Lower leg skin (tissue), 4 donors: ENCODE data around the gene POLA1. TPM values are rescaled to one million over a fixed set of nuclear protein-coding genes. Genes with fewer than 3 reads are reported as not detected.
"Not testable (repeated sequence)": the region's sequence is repeated elsewhere in the genome, so short reads cannot be mapped to it uniquely, and the experiment has no call there.

Source experiments
- DNase-seq, 2 donors: peaks; one replicate each; pipeline ENCODE4 v3.0.0-alpha.2; 2019; ENCODE audit warnings: low spot score in 2 of 2
- H3K4me3 ChIP-seq: fragments of 200-600 bp; sonication (generic); 2 replicates; pipeline ENCODE4 v1.5.1; 2017; ENCODE audit warnings: mild to moderate bottlenecking, low read depth; ENCODE audit not compliant: poor library complexity, severe bottlenecking
- POLR2A ChIP-seq, 2 donors: fragments of 450-650 bp; IDR thresholded peaks; one replicate each; pipeline ENCODE4 v1.6.1; 2016 to 2017; ENCODE audit warnings: antibody characterized with exemption in 2 of 2, mild to moderate bottlenecking in 1 of 2, moderate library complexity in 1 of 2
- WGBS, 2 donors: methylation state at CpG; one replicate each; pipeline ENCODE4 v1.1.5; 2018; 5-methylcytosine and 5-hydroxymethylcytosine counted together
- intact Hi-C: fragments of 100-400 bp; cut with DNase I; formaldehyde crosslinking; loops from one replicate; pipeline ENCODE4 v1.15.0; 2023; ENCODE audit warnings: low total_unique reads
- total RNA-seq, 4 donors: library from RNA; depleted of rRNA; stranded (reverse); fragments of >200 nt; gene quantifications; one replicate each; pipeline ENCODE4 v1.1.0, GENCODE V29; 2016
- TF ChIP-seq, protein P1 (sequence below), 3 donors: fragments of 450-650 bp; IDR thresholded peaks; one replicate each; pipeline ENCODE4 v1.5.1; 2016; ENCODE audit warnings: antibody characterized with exemption in 3 of 3, mild to moderate bottlenecking in 3 of 3, moderate library complexity in 2 of 3

Gene POLA1
- total RNA-seq, 4 donors from 2014 or later: 7.1 to 12.5 (median 8.1) TPM

DNA sequence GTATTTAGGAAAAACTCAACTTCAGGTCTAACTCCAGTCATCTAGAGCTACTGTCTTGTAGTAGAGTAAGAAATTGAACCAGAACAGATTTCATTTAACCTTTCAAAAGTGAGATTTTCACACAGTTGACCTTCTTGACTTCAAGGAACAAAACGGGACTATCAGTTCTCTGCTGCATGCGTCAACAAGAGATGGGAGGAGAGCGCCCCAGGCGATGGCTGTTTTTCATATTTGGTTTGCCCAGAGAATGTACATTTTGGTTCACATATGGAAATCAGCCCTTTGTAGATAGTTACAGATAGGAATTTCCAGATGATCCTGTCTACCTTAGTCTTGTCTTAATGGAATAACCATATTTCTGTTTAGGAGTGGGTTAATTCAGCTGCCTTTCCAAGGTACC, 158.1 kb downstream of the POLA1 start:
- intact Hi-C loops: no loop called here
- TF ChIP-seq POLR2A (IDR thresholded peaks at IDR 0.05): no peak
- TF ChIP-seq, protein P1, sequence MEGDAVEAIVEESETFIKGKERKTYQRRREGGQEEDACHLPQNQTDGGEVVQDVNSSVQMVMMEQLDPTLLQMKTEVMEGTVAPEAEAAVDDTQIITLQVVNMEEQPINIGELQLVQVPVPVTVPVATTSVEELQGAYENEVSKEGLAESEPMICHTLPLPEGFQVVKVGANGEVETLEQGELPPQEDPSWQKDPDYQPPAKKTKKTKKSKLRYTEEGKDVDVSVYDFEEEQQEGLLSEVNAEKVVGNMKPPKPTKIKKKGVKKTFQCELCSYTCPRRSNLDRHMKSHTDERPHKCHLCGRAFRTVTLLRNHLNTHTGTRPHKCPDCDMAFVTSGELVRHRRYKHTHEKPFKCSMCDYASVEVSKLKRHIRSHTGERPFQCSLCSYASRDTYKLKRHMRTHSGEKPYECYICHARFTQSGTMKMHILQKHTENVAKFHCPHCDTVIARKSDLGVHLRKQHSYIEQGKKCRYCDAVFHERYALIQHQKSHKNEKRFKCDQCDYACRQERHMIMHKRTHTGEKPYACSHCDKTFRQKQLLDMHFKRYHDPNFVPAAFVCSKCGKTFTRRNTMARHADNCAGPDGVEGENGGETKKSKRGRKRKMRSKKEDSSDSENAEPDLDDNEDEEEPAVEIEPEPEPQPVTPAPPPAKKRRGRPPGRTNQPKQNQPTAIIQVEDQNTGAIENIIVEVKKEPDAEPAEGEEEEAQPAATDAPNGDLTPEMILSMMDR (IDR thresholded peaks at IDR 0.05): no peak
- no peak for DNase-seq
- no peak overlapping the region for H3K4me3 ChIP-seq
- WGBS, 2 donors: 68 to 75% methylated on average over 4 of the region's 4 CpGs

DNA sequence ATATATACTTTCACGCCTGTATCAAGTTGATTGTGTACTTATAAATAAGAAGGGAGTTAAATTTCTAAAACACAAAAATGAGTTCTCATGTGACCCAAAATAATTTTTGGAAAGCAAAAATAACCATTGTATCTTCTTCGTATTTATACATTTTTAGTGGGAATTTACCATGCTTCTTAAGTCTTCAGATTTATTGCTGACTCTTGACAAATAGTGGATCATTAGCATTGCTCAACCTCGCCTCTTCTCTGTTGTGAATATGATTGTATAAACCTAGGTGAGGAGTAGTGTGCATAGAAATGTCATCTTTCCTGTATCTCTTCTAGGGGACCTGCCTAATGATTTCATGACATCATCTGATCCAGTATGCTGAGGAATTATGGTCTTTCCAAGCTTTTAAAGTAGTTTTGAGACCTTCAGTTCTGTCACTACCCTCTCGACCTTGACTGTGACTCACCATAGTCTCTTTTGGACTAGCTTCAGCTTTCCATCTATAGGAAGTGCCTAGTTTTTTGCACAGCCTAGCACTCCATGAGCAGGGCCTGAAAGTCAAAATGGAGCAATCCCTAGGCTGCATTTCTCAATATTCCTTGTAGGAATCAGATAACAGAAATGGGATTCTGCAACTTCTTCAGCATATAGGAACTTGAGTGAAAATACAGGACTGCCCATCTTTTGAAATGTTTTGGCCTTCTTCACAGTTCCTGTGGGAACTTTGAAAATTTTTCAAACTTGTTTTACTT, 164.5 kb downstream of the POLA1 start:
- TF ChIP-seq, protein P1 (IDR thresholded peaks at IDR 0.05): no peak
- TF ChIP-seq POLR2A (IDR thresholded peaks at IDR 0.05): no peak
- no peak for DNase-seq
- intact Hi-C loops: no loop called here
- WGBS, 2 donors: 74 to 76% methylated on average over 4 of the region's 4 CpGs
- H3K4me3 ChIP-seq: no peak overlapping the region

DNA sequence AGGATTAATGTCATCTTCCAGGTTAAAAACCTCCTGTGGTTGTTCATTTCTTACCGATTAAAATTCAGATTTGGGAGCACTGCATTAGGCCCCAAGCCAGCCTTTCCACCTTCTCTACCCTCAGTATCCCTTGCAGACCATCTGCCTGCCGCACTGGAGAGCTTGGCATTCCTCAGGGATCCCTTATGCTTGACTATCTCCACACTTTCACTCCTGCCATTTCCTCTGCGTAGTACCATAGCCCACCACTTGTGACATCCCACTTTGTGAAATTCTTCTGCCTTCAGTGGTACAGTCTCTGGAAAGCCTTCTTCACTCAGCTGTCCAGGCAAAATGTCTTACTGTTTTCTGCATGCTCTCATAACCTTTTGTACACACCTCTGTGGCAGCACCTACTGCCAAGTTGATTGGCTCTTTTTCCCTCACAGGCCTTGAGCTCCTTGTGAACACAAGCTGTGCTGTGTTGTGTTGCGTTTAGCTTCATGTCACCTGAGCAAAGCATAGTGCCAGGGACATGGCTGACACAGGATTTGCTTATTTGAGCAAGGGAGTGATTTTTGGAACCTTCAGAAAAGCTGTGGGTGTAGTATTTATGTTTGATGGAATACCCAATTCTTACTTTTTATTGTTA, 165.6 kb downstream of the POLA1 start:
- 76 to 88% methylated on average over 4 of the region's 4 CpGs for WGBS, 2 donors
- DNase-seq: no peak
- TF ChIP-seq, protein P1 (IDR thresholded peaks at IDR 0.05): no peak
- TF ChIP-seq POLR2A (IDR thresholded peaks at IDR 0.05): no peak
- no peak overlapping the region for H3K4me3 ChIP-seq
- intact Hi-C loops: no loop called here

DNA sequence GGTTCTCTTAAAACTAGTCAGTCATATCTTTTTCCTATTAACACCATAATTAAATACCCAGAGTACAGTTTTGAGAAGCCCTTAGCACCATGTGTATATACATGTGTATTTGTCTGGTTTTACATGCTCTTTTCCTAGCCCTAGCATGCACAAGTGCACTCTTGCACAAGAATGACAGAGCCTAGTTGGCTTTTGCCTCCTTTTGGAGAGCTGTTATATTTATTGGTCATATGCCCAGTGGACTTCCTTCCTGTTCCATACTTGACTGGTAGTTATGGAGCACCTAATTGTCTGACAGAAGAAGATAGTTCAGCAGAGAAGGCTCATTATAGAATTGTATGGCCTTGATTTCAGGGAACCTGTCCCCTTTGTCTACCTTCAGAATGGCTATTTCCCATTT, 166.4 kb downstream of the POLA1 start:
- TF ChIP-seq POLR2A (IDR thresholded peaks at IDR 0.05): no peak
- TF ChIP-seq, protein P1 (IDR thresholded peaks at IDR 0.05): no peak
- H3K4me3 ChIP-seq: no peak overlapping the region
- no peak for DNase-seq
- intact Hi-C loops: no loop called here

DNA sequence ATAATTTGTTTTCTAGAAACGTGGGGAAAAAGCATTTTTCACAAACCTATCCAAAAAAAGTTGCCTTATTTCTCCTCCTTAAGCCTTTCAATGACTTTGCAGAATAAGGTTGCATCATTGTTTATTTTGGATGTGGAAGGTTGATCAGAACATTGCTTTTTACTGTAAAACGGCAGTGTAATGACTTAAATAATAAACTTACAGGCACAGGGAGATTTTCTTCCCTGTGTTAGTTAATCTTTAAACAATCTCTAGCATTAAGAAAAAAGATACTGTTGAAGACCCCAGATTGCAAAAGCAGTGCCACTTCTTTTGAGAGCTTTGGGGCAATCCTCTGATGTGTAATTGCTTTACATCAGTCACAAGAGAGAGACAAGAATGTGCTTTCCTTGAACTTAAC, 168.6 kb downstream of the POLA1 start:
- TF ChIP-seq POLR2A (IDR thresholded peaks at IDR 0.05): no peak
- H3K4me3 ChIP-seq: no peak overlapping the region
- 48 to 69% methylated on average over 2 of the region's 2 CpGs for WGBS, 2 donors
- intact Hi-C loops: no loop called here
- no peak for DNase-seq

DNA sequence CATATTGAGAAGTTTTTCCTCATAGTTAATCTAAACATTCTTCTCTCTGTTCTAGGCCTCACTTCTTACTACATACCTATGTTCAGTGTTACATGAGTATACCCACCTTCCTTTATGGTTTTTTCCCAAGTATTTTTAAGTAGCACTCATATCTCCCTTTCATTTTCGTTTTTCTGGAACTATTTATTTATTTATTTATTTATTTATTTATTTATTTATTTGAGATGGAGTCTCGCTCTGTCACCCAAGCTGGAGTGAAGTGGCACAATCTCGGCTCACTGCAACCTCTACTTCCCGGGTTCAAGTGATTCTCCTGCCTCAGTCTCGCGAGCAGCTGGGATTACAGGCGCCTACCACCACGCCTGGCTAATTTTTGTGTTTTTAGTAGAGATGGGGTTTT, 170.1 kb downstream of the POLA1 start:
- intact Hi-C loops, DNase-seq, H3K4me3 ChIP-seq: not testable (repeated sequence)
- 86 to 95% methylated on average over 8 of the region's 8 CpGs for WGBS, 2 donors

DNA sequence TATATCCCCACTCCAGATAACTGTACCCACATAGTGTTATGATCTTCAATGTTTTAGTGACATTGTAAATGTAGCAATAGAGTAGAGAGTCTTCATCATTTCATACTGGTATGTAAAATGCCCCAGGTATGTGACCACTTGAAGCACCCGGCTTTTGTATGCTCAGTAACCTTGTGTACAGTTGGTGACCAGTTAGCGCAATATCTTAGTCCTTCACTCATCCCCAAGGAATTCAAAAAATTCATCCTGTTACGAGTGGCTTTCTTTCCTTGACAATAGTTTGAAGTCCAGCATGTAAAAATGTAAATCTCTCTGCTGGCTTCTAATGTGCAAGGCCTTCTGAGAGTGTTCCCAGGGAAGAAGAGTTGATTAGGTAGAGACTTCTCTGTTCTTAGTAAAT, 176.4 kb downstream of the POLA1 start:
- no peak overlapping the region for H3K4me3 ChIP-seq
- DNase-seq: no peak
- 71 to 96% methylated on average over 3 of the region's 3 CpGs for WGBS, 2 donors
- no peak for TF ChIP-seq POLR2A (IDR thresholded peaks at IDR 0.05)
- TF ChIP-seq, protein P1 (IDR thresholded peaks at IDR 0.05): no peak
- intact Hi-C loops: no loop called here
